GM12873 (cell line): Measurements from ENCODE around the gene SAPCD2.

ENCODE experiments used
- TF ChIP-seq, protein P1 (sequence below): IDR thresholded peaks from 2 replicates; pipeline ENCODE4 v1.5.1; 2012; ENCODE audit warnings: low read depth, mild to moderate bottlenecking, moderate library complexity, low read length, control low read depth; ENCODE audit not compliant: insufficient read depth; ENCODE audit errors: missing control alignments

SAPCD2 gene

DNA sequence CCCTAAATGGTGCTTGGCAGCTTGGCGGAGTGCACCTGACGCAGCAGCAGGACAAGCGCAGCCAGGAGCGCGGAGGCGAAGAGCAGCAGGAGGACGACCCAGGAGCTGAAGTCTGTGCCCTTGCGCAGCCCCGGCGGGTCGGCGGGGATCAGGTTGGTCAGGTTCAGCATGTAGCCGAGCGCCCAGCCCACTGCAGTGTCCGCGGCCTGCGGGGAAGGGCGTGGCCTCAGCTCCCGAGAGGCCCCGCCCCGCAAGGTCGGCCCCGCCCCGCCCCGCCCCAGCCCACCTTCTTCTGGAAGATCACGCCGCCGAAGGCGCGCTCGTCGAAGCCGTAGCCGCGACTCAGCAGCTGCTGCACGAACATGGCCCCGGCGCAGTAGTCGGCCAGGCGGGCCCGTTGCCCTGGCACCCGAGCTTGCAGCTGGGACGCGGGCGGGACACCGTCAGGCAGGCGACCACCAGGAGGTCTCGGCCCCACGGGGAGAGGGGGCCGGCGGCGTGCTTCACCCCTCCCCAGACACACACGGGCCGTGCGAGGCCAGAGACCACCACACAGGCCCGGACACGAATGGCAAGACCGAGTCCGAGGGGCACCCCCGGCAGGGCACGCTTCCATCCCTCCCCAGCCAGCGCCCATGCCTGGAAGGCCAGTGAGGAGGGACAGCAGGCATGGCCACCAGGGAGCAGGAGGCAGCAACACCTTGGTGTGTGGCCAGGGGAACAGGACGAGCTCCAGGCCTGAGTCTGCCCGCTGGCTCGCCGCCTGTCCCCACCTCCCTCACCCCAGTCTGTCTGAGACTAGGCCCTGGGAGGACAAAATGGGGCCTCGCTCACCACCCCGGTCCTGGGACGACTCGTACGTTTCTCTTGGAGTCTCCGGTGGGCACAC lies 21.5 kb downstream of the SAPCD2 start:
- TF ChIP-seq, protein P1, sequence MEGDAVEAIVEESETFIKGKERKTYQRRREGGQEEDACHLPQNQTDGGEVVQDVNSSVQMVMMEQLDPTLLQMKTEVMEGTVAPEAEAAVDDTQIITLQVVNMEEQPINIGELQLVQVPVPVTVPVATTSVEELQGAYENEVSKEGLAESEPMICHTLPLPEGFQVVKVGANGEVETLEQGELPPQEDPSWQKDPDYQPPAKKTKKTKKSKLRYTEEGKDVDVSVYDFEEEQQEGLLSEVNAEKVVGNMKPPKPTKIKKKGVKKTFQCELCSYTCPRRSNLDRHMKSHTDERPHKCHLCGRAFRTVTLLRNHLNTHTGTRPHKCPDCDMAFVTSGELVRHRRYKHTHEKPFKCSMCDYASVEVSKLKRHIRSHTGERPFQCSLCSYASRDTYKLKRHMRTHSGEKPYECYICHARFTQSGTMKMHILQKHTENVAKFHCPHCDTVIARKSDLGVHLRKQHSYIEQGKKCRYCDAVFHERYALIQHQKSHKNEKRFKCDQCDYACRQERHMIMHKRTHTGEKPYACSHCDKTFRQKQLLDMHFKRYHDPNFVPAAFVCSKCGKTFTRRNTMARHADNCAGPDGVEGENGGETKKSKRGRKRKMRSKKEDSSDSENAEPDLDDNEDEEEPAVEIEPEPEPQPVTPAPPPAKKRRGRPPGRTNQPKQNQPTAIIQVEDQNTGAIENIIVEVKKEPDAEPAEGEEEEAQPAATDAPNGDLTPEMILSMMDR, result no peak

GRCh38 chr9:137046088-137046787 lies 24.1 kb downstream of the SAPCD2 start, which contains the start of gene NPDC1:
NPDC1 (minus strand) TSS chr9:137046177; CDS start chr9:137045989, 188 bp downstream.
- TF ChIP-seq, protein P1, result peak; percentile 91

- TF ChIP-seq, protein P1, result no peak
These were observed 24.9 kb downstream of the SAPCD2 start for GRCh38 chr9:137045294-137046087.

DNA sequence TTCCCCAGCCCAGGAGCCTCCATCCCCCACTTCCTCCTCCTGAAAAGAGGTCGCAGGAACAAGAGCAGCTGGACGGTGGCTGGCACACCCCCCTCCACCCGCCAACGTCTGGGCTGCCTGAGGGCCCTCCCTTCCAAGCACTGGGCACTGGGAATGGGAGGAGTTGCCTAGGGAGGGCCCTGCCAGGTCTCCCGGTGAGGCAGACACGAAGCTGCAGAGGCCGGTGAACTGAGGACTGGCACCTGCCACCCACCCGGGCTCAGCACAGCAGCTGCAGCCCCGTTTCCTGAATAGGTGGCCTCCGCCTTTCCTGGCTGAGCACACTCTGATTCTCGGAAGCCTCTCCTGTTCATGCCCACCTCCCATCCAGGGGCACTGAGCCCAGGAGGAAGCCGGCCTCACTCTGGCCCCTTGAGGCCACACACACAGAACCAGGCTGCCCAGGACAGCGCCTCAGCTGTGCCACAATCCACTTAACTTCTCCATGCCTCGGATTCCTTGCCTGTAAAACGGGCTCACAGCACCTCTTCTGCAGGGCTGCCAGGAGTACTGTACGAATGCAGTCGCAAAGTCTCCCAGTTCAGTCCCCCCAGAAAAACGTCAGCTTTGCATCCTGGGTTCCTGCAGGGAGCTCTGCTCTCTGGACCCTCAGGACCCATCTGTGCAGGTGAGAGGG lies 25.7 kb downstream of the SAPCD2 start:
- TF ChIP-seq, protein P1, result no peak

- TF ChIP-seq, protein P1, result no peak
These were observed 26.3 kb downstream of the SAPCD2 start for GRCh38 chr9:137044037-137044436.

GRCh38 chr9:137042751-137043727 lies 27.3 kb downstream of the SAPCD2 start:
- TF ChIP-seq, protein P1, result no peak
